ENCODE data around the gene TNS3. TPM values are rescaled to one million over a fixed set of nuclear protein-coding genes. Genes with fewer than 3 reads are reported as not detected.

Gene TNS3
- total and polyA plus RNA-seq, 2 of the 13 experiments (the other 11 are each of a cell fraction or from before 2014, with no cell fraction given), result 52.9 to 55.7 TPM

GRCh38 chr7:47580811-47581331 lies 1.0 kb downstream of the TNS3 start (continued):
- TF ChIP-seq FOXP1 (IDR thresholded peaks at IDR 0.05), result no peak
- no peak for TF ChIP-seq FOXP1 (CRISPR knock-in tag; IDR thresholded peaks at IDR 0.05)
- TF ChIP-seq SAP130 (CRISPR knock-in tag; IDR thresholded peaks at IDR 0.05; ENCODE audit: low read depth), result no peak; the same call in none of the 2 replicates

- Histone ChIP-seq H3K4me2 (ENCODE audit: low read depth, low read length) (peak overlapping the region; percentile 87), H3K79me2 (ENCODE audit: insufficient read depth, low read length) (peaks cover 45% of the 10 kb centered on the region), H3K27ac (ENCODE audit: extremely low read length, insufficient read depth, low read length) (peak overlapping the region; percentile 82), H3K9me3 (ENCODE audit: low read length) (no peaks in the 10 kb centered on the region), H3K9ac (ENCODE audit: insufficient read depth, low read depth, low read length) (peak overlapping the region; percentile 92), H3K4me1 (ENCODE audit: insufficient read depth, low read length) (peaks cover 75% of the 10 kb centered on the region), H3K27me3 (ENCODE audit: control insufficient read depth in 1 of 2, insufficient read depth in 2 of 2, low read length in 2 of 2) (no peaks in the 10 kb centered on the region; a peak in 1 of 5 replicates), H3K36me3 (replicated peaks in 1 of 2; ENCODE audit: control insufficient read depth in 1 of 2, insufficient read depth in 2 of 2, low read length in 2 of 2) (peaks cover 1 to 11% of the 10 kb centered on the region in 2 experiments; a peak in 4 of 5 replicates), H4K20me1 (ENCODE audit: insufficient read depth, low read length) (peaks cover 12% of the 10 kb centered on the region; the same call in 1 of the 2 replicates), H2AFZ (ENCODE audit: low read length) (no peak overlapping the region), H3K4me3 (replicated peaks in 1 of 3; ENCODE audit: insufficient read depth in 1 of 3, low read depth in 2 of 3, low read length in 3 of 3) (peak overlapping the region; percentile 86 to 91 (median 89))
- ChIA-PET POLR2A (interaction anchor here (1.1 to 3.3 kb wide), 10 partner anchors 9 to 206 kb away, joined by 3 to 25 read pairs (median 8); no protein-coding TSS in a partner anchor), CTCF (ENCODE audit: low intra/inter-chr PET ratio, low total read pairs) (no interaction called here)
- ATAC-seq, result peak; percentile 7
- peak; percentile 84 for FAIRE-seq
- peak; percentile 91 for DNase-seq (ENCODE audit: low spot score)
- in situ Hi-C loops (cut with HindIII; ENCODE audit: extremely low pct_ligation_motif_present, low pct_unique_long_range_greater_than_20kb) (no loop called here), intact Hi-C loops (cut with micrococcal nuclease; ENCODE audit: unreplicated experiment) (loop anchor here (5.0 kb wide), 3 partner anchors 42 to 237 kb away; no protein-coding TSS in a partner anchor)
- WGBS (ENCODE audit: low lambda C conversion rate), result 18% methylated on average over 7 of the region's 7 CpGs
- no TSS peak for BruUV-seq (replicated peaks)
- TF ChIP-seq ZNF205 (CRISPR knock-in tag; IDR thresholded peaks at IDR 0.05), result peak; percentile 12; the same call in 1 of the 2 replicates
- TF ChIP-seq ZNF160 (CRISPR knock-in tag; IDR thresholded peaks at IDR 0.05), result no peak
- TF ChIP-seq DPF2 (CRISPR knock-in tag; IDR thresholded peaks at IDR 0.05; ENCODE audit: borderline replicate concordance, low read depth), result peak; percentile 52; the same call in 1 of the 2 replicates
- TF ChIP-seq ARID3A (IDR thresholded peaks at IDR 0.05; ENCODE audit: low read depth, low read length), result 0 out of 2 replicates have a peak, but pooled peaks have one; percentile 46
- TF ChIP-seq ZNF781 (CRISPR knock-in tag; IDR thresholded peaks at IDR 0.05; ENCODE audit: borderline replicate concordance, not compliant biosample characterization), result no peak
- no peak for TF ChIP-seq HNF1A (IDR thresholded peaks at IDR 0.05; ENCODE audit: low read depth)
- peak; percentile 55; the same call in 1 of the 2 replicates for TF ChIP-seq HNF1A (CRISPR knock-in tag; IDR thresholded peaks at IDR 0.05; ENCODE audit: borderline replicate concordance)
- TF ChIP-seq FOXP1 (IDR thresholded peaks at IDR 0.05), result no peak
- peak; percentile 68; the same call in 1 of the 2 replicates for TF ChIP-seq FOXP1 (CRISPR knock-in tag; IDR thresholded peaks at IDR 0.05)
- TF ChIP-seq ZNF382 (CRISPR knock-in tag; IDR thresholded peaks at IDR 0.05; ENCODE audit: borderline replicate concordance), result no peak
- TF ChIP-seq HOXA7 (CRISPR knock-in tag; IDR thresholded peaks at IDR 0.05), result no peak
- peak; percentile 78 for TF ChIP-seq ZFX (CRISPR knock-in tag; IDR thresholded peaks at IDR 0.05; ENCODE audit: low read depth)
- peak; percentile 94 for TF ChIP-seq NR2F6 (IDR thresholded peaks at IDR 0.05)
- TF ChIP-seq NR2F6 (CRISPR knock-in tag; IDR thresholded peaks at IDR 0.05), result peak; percentile 98
- peak; percentile 36; the same call in 1 of the 2 replicates for TF ChIP-seq ZBTB7B (CRISPR knock-in tag; IDR thresholded peaks at IDR 0.05)
These were observed 1.7 kb downstream of the TNS3 start for GRCh38 chr7:47580175-47580706.

Measured in HepG2 (cell line).